GM18861 (cell line): ENCODE results near the gene THSD7B.
"Not testable (repeated sequence)": the region's sequence is repeated elsewhere in the genome, so short reads cannot be mapped to it uniquely, and the experiment has no call there.

Experiments
- ATAC-seq: cut with Tn5 transposase; IDR thresholded peaks from one replicate; pipeline ENCODE4 v1.9.1; 2021; ENCODE audit not compliant: unreplicated experiment

Gene THSD7B

GRCh38 chr2:137031731-137032130, 266.4 kb downstream of the THSD7B start:
- ATAC-seq = no peak

- no peak for ATAC-seq
These were observed 271.3 kb downstream of the THSD7B start for GRCh38 chr2:137036619-137037018.

- no peak for ATAC-seq
These were observed 274.3 kb downstream of the THSD7B start for GRCh38 chr2:137039482-137040152.

GRCh38 chr2:137047369-137047768, 282.0 kb downstream of the THSD7B start:
- ATAC-seq = no peak

GRCh38 chr2:137048455-137048854, 283.1 kb downstream of the THSD7B start:
- no peak for ATAC-seq

GRCh38 chr2:137049518-137049917, 284.2 kb downstream of the THSD7B start:
- no peak for ATAC-seq

- no peak for ATAC-seq
These were observed 285.6 kb downstream of the THSD7B start for GRCh38 chr2:137050949-137051348.

- ATAC-seq = no peak
These were observed 286.5 kb downstream of the THSD7B start for GRCh38 chr2:137051778-137052398.

- ATAC-seq = no peak
These were observed 291.4 kb downstream of the THSD7B start for GRCh38 chr2:137056704-137057103.

- not testable (repeated sequence) for ATAC-seq
These were observed 310.9 kb downstream of the THSD7B start for GRCh38 chr2:137076111-137076765.

- no peak for ATAC-seq
These were observed 326.4 kb downstream of the THSD7B start for GRCh38 chr2:137091704-137092103.

- no peak for ATAC-seq
These were observed 327.8 kb downstream of the THSD7B start for GRCh38 chr2:137093116-137093515.

- no peak for ATAC-seq
These were observed 330.8 kb downstream of the THSD7B start for GRCh38 chr2:137096187-137096586.

- ATAC-seq = no peak
These were observed 331.3 kb downstream of the THSD7B start for GRCh38 chr2:137096693-137097092.

- not testable (repeated sequence) for ATAC-seq
These were observed 336.5 kb downstream of the THSD7B start for GRCh38 chr2:137101814-137102213.

- ATAC-seq = no peak
These were observed 342.6 kb downstream of the THSD7B start for GRCh38 chr2:137107904-137108303.

GRCh38 chr2:137111896-137112295, 346.6 kb downstream of the THSD7B start:
- ATAC-seq = no peak

- ATAC-seq = no peak
These were observed 349.9 kb downstream of the THSD7B start for GRCh38 chr2:137115081-137115794.

- ATAC-seq = no peak
These were observed 350.4 kb downstream of the THSD7B start for GRCh38 chr2:137115795-137116089.

GRCh38 chr2:137117385-137117784, 352.0 kb downstream of the THSD7B start:
- no peak for ATAC-seq

GRCh38 chr2:137118140-137118539, 352.8 kb downstream of the THSD7B start:
- no peak for ATAC-seq

GRCh38 chr2:137123226-137123625, 357.9 kb downstream of the THSD7B start:
- no peak for ATAC-seq
